ENCODE results near the gene ITK. TPM values are rescaled to one million over a fixed set of nuclear protein-coding genes. Genes with fewer than 3 reads are reported as not detected.

ITK gene
- total and polyA plus RNA-seq, 10 donors = 5.6 to 81.1 (median 39.9) TPM

- 55 to 82% (median 68%) methylated on average over 5 of the region's 5 CpGs for WGBS, 5 donors
- Histone ChIP-seq H3K36me3 (peaks cover 0 to 14% (median 0%) of the 10 kb centered on the region in 6 donors), H3K4me1 (peaks cover 16 to 85% (median 46%) of the 10 kb centered on the region in 6 donors), H3K4me3 (no peak overlapping the region), H3K9me3 (no peaks in the 10 kb centered on the region), H3K27ac (peak overlapping the region in 5 of 8 donors; percentile 27 to 74 (median 57)), H3K27me3 (replicated peaks in 1 of 7) (no peaks in the 10 kb centered on the region)
- DNase-seq = no peak
- intact Hi-C loops (cut with DNase I; ENCODE audit: low total_unique reads) = no loop called here
- TF ChIP-seq CTCF (IDR thresholded peaks at IDR 0.05 in 8 of 11, conservative IDR thresholded peaks at IDR 0.05 in 3 of 11) (no peak), POLR2AphosphoS5 (IDR thresholded peaks at IDR 0.05) (no peak), POLR2A (IDR thresholded peaks at IDR 0.05) (no peak)
These were observed 35.0 kb downstream of the ITK start for GRCh38 chr5:157215514-157216167.

GRCh38 chr5:157216391-157217142, 35.9 kb downstream of the ITK start:
- H3K9me3 ChIP-seq = no peaks in the 10 kb centered on the region
- intact Hi-C loops (cut with DNase I; ENCODE audit: low total_unique reads) = no loop called here
- no peaks in the 10 kb centered on the region for H3K27me3 ChIP-seq (replicated peaks in 1 of 7)
- no peak overlapping the region for H3K4me3 ChIP-seq
- WGBS, 5 donors = 62 to 79% (median 77%) methylated on average over 6 of the region's 6 CpGs
- peaks cover 0 to 7% (median 0%) of the 10 kb centered on the region in 6 donors for H3K36me3 ChIP-seq
- peaks cover 16 to 85% (median 46%) of the 10 kb centered on the region in 6 donors for H3K4me1 ChIP-seq
- TF ChIP-seq POLR2AphosphoS5 (IDR thresholded peaks at IDR 0.05) (no peak), CTCF (IDR thresholded peaks at IDR 0.05 in 8 of 11, conservative IDR thresholded peaks at IDR 0.05 in 3 of 11) (no peak), POLR2A (IDR thresholded peaks at IDR 0.05) (no peak)
- peak overlapping the region in 4 of 8 donors; percentile 22 to 74 (median 62) for H3K27ac ChIP-seq
- DNase-seq = no peak

GRCh38 chr5:157217289-157218024, 36.8 kb downstream of the ITK start:
- peak overlapping the region in 5 of 8 donors; percentile 7 to 74 (median 56) for H3K27ac ChIP-seq
- intact Hi-C loops (cut with DNase I; ENCODE audit: low total_unique reads) = no loop called here
- DNase-seq = no peak
- no peaks in the 10 kb centered on the region for H3K36me3 ChIP-seq
- TF ChIP-seq POLR2A (IDR thresholded peaks at IDR 0.05) (no peak), CTCF (IDR thresholded peaks at IDR 0.05 in 8 of 11, conservative IDR thresholded peaks at IDR 0.05 in 3 of 11) (no peak), POLR2AphosphoS5 (IDR thresholded peaks at IDR 0.05) (no peak)
- WGBS, 5 donors = 28 to 66% (median 39%) methylated on average over 4 to 5 of the region's 5 CpGs
- H3K27me3 ChIP-seq (replicated peaks in 1 of 7) = no peaks in the 10 kb centered on the region
- H3K4me3 ChIP-seq = no peak overlapping the region
- no peaks in the 10 kb centered on the region for H3K9me3 ChIP-seq
- peaks cover 16 to 85% (median 52%) of the 10 kb centered on the region in 6 donors for H3K4me1 ChIP-seq

All from spleen (tissue), 11 donors.